M059J (cell line): ENCODE data around the gene DMBX1. TPM values are rescaled to one million over a fixed set of nuclear protein-coding genes. Genes with fewer than 3 reads are reported as not detected.

Experiments
- total RNA-seq: library from RNA; depleted of rRNA; stranded (reverse); fragments of >200 nt; shearing (Covaris generic); gene quantifications from 2 replicates; pipeline ENCODE4 v1.2.3, GENCODE V29; 2014; rRNA removed

DMBX1 gene
- total RNA-seq, 1 experiment from 2014 or later = not detected

Other genes with a start within 250 kb of the DMBX1 start
- 9.8 and 24.2 TPM in 2 replicates for gene RAD54L, start 242.1 kb upstream of the DMBX1 start, total RNA-seq
- gene LRRC41, start 186.2 kb upstream of the DMBX1 start, total RNA-seq = 61.9 and 74.4 TPM in 2 replicates
- 459 and 652 TPM in 2 replicates for gene UQCRH, start 186.1 kb upstream of the DMBX1 start, total RNA-seq
- gene NSUN4, start 149.0 kb upstream of the DMBX1 start, total RNA-seq = 12.2 and 15.8 TPM in 2 replicates
- 0.05 and 0.69 TPM in 2 replicates for gene FAAH, start 95.5 kb upstream of the DMBX1 start, total RNA-seq
- not detected in 2 replicates for gene KNCN, start 61.8 kb downstream of the DMBX1 start, total RNA-seq
- gene MKNK1, start 114.4 kb downstream of the DMBX1 start, total RNA-seq = 9.5 and 12.0 TPM in 2 replicates
- gene MOB3C, start 127.0 kb downstream of the DMBX1 start, total RNA-seq = 10.3 and 17.2 TPM in 2 replicates
- gene ATPAF1, start 178.5 kb downstream of the DMBX1 start, total RNA-seq = 68.4 and 94.2 TPM in 2 replicates
- gene TEX38, start 182.0 kb downstream of the DMBX1 start, total RNA-seq = not detected in 2 replicates
- 71.6 and 113 TPM in 2 replicates for gene EFCAB14, start 229.3 kb downstream of the DMBX1 start, total RNA-seq